GM12872 (cell line): ENCODE measurements around the gene FADD.

Experiments used
- TF ChIP-seq, protein P1 (sequence below): IDR thresholded peaks from 3 replicates; pipeline ENCODE4 v1.5.1; 2011; ENCODE audit warnings: low read depth, mild to moderate bottlenecking, low read length, moderate library complexity; ENCODE audit not compliant: insufficient read depth

Gene FADD

DNA sequence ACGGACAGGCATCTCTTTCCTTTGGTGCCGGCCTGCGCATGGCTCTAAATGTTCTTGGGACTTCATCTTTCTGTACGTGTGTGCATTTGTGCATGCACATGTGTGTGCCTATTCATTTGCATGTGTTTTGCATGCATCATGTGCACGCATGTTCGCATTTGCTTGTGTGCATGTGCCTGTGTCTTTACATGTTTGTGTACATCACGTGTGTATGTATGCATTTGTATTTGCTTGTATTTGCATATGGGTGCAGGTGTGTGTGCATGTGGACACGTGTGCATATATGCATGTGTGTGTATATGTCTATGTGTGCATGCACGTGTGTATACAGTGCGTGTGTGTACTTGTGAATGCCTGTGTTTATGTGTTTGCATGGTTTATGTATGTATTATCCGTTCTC lies 13.5 kb upstream of the FADD start:
- TF ChIP-seq, protein P1, sequence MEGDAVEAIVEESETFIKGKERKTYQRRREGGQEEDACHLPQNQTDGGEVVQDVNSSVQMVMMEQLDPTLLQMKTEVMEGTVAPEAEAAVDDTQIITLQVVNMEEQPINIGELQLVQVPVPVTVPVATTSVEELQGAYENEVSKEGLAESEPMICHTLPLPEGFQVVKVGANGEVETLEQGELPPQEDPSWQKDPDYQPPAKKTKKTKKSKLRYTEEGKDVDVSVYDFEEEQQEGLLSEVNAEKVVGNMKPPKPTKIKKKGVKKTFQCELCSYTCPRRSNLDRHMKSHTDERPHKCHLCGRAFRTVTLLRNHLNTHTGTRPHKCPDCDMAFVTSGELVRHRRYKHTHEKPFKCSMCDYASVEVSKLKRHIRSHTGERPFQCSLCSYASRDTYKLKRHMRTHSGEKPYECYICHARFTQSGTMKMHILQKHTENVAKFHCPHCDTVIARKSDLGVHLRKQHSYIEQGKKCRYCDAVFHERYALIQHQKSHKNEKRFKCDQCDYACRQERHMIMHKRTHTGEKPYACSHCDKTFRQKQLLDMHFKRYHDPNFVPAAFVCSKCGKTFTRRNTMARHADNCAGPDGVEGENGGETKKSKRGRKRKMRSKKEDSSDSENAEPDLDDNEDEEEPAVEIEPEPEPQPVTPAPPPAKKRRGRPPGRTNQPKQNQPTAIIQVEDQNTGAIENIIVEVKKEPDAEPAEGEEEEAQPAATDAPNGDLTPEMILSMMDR, result no peak

DNA sequence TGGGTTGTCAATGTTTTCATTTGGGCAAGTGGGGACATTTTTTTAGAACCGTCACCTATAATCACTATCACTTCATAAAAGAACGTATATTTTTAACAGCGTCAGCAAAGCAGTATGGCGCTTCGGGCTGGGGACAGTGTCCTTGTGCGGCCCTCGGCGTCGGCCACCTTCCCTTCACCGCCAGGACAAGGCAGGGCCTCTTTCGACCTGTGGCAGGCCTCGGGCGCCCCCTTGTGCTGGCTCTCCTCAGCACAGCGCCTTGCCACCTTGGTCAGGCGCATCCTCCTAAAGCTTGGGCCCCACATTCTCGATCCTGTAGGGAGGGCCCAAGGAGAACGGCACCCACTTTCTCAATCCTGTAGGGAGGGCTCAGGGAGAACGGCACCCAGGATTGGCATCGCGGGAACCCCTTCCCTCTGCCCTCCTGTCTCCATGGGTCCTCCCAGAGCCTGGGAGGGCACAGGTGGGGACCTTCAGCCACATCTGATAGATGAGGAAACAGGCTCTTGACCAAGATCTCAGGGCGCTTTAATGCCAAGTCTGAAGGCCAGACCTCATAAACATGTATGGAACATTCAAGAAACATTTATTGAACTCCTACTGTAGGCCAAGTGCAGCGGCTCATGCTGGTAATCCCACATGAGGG lies 11.5 kb upstream of the FADD start:
- TF ChIP-seq, protein P1, result peak; percentile 60

DNA sequence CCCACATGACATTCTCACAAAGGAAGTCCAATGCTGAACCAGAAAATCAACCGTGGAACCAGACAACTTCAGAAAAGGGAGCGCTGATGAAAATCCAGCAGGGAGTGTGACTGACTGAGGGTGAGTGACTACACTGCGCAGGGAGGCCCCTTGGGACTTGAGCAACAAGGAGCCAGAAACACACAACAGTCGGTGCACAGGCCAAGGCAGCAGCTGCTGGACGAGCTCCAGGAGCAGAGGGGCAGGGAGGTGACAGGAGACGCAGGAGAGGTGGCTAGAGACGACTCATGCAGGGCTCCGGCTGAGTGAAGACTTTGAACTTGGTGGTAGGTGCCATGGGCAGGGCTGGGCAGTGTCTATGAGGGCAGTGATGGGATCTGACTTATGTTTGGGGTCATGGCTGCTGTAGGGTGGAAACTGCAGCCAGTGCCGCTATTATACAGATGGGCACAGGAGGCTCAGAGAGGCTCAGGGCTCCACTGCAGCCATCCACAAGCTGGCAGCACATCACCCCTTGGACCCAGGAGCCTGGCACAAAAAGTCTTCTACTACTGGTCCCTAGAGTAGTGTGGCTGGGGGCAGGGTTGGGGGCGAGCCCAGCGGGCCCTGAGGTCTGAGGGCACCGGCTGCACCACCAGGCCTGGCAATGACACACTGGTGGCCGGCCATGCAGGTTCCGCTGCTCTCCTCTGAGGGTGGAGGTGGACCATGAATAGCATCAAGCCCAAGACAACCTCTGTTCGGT lies 10.3 kb upstream of the FADD start:
- TF ChIP-seq, protein P1, result no peak

DNA sequence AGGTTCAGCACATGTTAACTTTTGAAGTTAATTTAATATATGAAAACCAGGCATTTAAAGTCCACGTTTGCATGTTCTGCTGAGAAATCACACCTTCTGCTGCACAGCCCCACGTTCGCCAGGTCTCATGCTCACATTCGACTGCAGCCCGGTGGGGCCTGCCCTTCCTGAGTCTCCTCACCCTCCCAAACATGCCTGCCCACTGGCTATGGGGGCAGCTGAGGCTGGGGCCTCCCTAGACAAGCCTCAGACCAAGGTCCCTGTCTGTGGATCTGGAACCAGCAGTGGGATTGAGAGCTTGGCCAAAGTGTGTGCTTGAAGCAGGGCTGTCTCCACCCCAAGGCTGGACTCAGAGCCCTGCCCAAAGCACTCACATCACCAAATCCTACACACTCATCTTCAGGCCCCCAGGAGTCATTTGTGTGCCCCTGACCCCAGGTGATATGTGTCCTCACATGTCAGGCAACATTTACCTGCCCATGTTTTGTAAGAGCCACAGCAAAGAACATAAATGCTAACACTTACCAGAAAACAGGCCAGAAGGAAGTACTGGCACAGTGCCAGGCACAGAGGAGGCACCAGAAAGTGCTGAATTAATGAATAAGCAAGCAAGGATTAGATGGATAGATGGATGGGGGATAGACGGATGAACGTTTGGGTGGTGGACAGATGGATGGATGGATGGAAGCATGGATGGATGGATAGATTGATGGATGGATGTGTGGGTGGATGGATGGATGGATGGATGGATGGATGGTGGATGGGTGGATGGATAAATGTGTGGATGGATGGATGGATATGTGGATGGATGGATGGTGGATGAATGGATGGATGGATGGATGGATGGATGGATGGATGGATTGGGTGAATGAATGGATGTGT lies 9.4 kb upstream of the FADD start:
- TF ChIP-seq, protein P1, result no peak

DNA sequence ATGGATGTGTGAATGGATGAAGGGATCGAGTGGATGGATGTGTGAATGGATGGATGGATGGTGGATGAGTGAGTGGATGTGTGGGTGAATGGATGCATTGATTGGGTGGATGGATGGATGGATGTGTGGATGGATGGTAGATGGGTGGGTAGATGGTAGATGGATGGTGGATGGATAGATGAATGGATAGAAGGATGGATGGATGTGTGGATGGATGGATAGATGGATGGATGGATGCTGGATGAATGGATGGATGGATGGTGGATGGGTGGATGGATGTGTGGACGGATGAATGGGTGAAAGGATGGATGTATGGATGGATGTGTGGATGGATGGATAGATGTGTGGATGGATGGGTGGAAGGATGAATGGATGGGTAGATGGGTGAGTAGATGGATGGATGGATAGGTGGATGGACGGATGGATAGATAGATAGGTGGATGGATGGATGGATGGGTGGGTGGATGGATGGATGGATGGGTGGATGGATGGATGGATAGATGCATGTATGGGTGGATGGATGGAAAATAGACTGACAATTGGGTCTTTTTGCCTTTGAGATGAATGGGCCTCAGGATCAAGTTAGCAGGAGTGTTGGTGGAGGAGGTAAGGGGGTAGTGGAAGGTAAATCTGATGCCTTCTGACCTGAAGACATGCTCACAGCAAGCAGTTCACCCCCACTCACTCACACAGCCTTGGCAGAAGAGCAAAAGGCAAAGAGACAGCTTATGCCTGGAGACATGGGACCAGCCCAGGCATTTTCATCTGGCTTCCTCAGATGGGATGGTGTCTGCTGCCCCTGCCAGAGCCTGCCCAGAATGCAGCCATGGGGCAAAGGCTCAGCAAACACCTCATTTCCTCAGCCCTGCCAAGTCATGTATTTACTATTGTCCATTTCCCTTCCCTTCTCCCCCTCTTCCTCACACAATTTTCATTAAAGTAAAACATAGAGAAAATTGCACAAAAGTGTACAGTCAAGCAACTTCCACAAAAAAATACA lies 8.0 kb upstream of the FADD start:
- TF ChIP-seq, protein P1, result no peak

DNA sequence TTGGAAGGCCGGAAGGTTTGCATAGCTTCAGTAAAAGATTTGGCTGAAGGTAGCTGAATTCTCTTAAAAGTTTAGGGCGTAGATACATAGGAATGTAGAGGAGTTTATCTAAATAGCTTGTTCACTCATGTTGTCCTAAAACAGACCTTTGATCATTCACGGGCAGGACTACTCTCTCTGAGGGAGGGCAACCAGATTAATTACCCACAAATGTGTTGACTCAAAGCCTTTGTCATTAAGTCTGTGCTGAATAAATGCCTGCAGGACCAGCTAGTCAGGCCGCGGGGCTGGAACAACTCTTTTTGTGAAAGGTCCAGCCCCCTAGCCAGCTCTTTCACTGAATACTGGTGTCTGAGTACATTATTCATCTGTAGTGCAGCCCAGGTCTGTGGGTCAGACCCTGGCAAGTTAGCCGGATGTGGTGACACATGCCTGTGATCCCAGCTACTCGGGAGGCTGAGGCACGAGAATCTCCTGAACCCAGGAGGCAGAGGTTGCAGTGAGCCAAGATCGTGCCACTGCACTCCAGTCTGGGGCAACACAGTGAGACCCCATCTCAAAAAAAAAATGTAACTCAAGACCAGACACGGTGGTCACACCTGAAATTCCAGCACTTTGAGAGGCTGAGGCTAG lies 2.8 kb upstream of the FADD start:
- TF ChIP-seq, protein P1, result no peak
